MM.1S (cell line): ENCODE measurements around the gene NABP2.

Experiments used
- DNase-seq: peaks from one replicate; pipeline ENCODE4 v3.0.0-alpha.2; 2015
- H2AFZ ChIP-seq: fragments of 300-600 bp; sonication (generic); 2 replicates; pipeline ENCODE4 v1.6.0; 2016; ENCODE audit warnings: antibody characterized with exemption, low read length
- H3F3A ChIP-seq: fragments of 300-600 bp; sonication (generic); 2 replicates; pipeline ENCODE4 v1.6.1; 2016; ENCODE audit warnings: mild to moderate bottlenecking, antibody characterized with exemption, low read length, moderate library complexity, mixed read lengths; ENCODE audit not compliant: insufficient read depth
- H3K27ac ChIP-seq: fragments of 300-600 bp; sonication (generic); 2 replicates; pipeline ENCODE4 v1.5.1; 2016; ENCODE audit warnings: mild to moderate bottlenecking, low read length
- H3K27me3 ChIP-seq: fragments of 300-600 bp; sonication (generic); replicated peaks from 2 replicates; pipeline ENCODE4 v1.6.0; 2016; ENCODE audit warnings: low read length; ENCODE audit not compliant: insufficient read depth
- H3K36me3 ChIP-seq: fragments of 300-600 bp; sonication (generic); replicated peaks from 2 replicates; pipeline ENCODE4 v1.6.1; 2016; ENCODE audit warnings: mild to moderate bottlenecking, low read length, mixed read lengths; ENCODE audit not compliant: insufficient read depth
- H3K4me1 ChIP-seq: fragments of 300-600 bp; sonication (generic); 2 replicates; pipeline ENCODE4 v1.6.1; 2016; ENCODE audit warnings: low read length, mixed read lengths
- H3K4me2 ChIP-seq: fragments of 300-600 bp; sonication (generic); 2 replicates; pipeline ENCODE4 v1.6.0; 2016; ENCODE audit warnings: low read depth, low read length
- H3K4me3 ChIP-seq: fragments of 300-600 bp; sonication (generic); 2 replicates; pipeline ENCODE4 v1.5.1; 2016; ENCODE audit warnings: low read length, mixed read lengths
- H3K79me2 ChIP-seq: fragments of 300-600 bp; sonication (generic); 2 replicates; pipeline ENCODE4 v1.6.1; 2016; ENCODE audit warnings: mixed run types, low read length, mixed read lengths
- H3K9ac ChIP-seq: fragments of 300-600 bp; sonication (generic); 2 replicates; pipeline ENCODE4 v1.6.1; 2016; ENCODE audit warnings: low read length, mixed read lengths
- H3K9me2 ChIP-seq: fragments of 300-600 bp; sonication (generic); replicated peaks from 2 replicates; pipeline ENCODE4 v1.6.1; 2016; ENCODE audit warnings: mild to moderate bottlenecking, low read length, mixed read lengths; ENCODE audit not compliant: insufficient read depth
- H3K9me3 ChIP-seq: fragments of 300-600 bp; sonication (generic); replicated peaks from 2 replicates; pipeline ENCODE4 v1.6.1; 2016; ENCODE audit warnings: mild to moderate bottlenecking, low read length, mixed read lengths; ENCODE audit not compliant: insufficient read depth
- H4K20me1 ChIP-seq: fragments of 300-600 bp; sonication (generic); 2 replicates; pipeline ENCODE4 v1.6.1; 2016; ENCODE audit warnings: mild to moderate bottlenecking, low read length, moderate library complexity, mixed read lengths; ENCODE audit not compliant: insufficient read depth
- EZH2 ChIP-seq: fragments of 300-600 bp; sonication (generic); optimal IDR thresholded peaks from 2 replicates; pipeline ENCODE3; 2017; ENCODE audit warnings: low read depth, mild to moderate bottlenecking, antibody characterized with exemption, low read length, mixed read lengths
- EZH2phosphoT487 ChIP-seq: fragments of 300-600 bp; sonication (generic); IDR thresholded peaks from 2 replicates; pipeline ENCODE4 v1.6.1; 2018; ENCODE audit warnings: antibody characterized with exemption, low read length
- TF ChIP-seq, protein P1 (sequence below): fragments of 300-600 bp; sonication (generic); IDR thresholded peaks from 2 replicates; pipeline ENCODE4 v1.5.1; 2016; ENCODE audit warnings: antibody characterized with exemption, low read length, mixed read lengths

NABP2 gene

DNA sequence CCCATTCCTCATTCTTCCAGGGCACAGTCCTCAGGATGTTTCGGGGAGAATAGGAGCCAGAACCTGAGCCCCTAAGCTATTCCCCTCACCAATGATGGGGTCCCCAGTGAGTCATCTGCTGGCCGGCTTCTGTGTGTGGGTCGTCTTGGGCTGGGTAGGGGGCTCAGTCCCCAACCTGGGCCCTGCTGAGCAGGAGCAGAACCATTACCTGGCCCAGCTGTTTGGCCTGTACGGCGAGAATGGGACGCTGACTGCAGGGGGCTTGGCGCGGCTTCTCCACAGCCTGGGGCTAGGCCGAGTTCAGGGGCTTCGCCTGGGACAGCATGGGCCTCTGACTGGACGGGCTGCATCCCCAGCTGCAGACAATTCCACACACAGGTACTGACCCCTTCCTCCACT, 7.0 kb downstream of the NABP2 start:
- DNase-seq: no peak
- H4K20me1 ChIP-seq: no peaks in the 10 kb centered on the region
- no peaks in the 10 kb centered on the region for H3K4me1 ChIP-seq
- no peaks in the 10 kb centered on the region for H3K36me3 ChIP-seq
- no peaks in the 10 kb centered on the region for H3K27me3 ChIP-seq
- H3F3A ChIP-seq: no peaks in the 10 kb centered on the region; the same call in 1 of the 2 replicates
- H3K9me2 ChIP-seq: no peaks in the 10 kb centered on the region
- no peaks in the 10 kb centered on the region for H3K79me2 ChIP-seq
- no peak overlapping the region for H3K4me3 ChIP-seq
- H3K4me2 ChIP-seq: no peak overlapping the region
- H2AFZ ChIP-seq: no peak overlapping the region
- H3K9ac ChIP-seq: no peak overlapping the region
- TF ChIP-seq, protein P1, sequence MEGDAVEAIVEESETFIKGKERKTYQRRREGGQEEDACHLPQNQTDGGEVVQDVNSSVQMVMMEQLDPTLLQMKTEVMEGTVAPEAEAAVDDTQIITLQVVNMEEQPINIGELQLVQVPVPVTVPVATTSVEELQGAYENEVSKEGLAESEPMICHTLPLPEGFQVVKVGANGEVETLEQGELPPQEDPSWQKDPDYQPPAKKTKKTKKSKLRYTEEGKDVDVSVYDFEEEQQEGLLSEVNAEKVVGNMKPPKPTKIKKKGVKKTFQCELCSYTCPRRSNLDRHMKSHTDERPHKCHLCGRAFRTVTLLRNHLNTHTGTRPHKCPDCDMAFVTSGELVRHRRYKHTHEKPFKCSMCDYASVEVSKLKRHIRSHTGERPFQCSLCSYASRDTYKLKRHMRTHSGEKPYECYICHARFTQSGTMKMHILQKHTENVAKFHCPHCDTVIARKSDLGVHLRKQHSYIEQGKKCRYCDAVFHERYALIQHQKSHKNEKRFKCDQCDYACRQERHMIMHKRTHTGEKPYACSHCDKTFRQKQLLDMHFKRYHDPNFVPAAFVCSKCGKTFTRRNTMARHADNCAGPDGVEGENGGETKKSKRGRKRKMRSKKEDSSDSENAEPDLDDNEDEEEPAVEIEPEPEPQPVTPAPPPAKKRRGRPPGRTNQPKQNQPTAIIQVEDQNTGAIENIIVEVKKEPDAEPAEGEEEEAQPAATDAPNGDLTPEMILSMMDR: no peak
- TF ChIP-seq EZH2 (no peak), EZH2phosphoT487 (no peak)
- no peaks in the 10 kb centered on the region for H3K9me3 ChIP-seq
- H3K27ac ChIP-seq: no peak overlapping the region

- DNase-seq: no peak
- Histone ChIP-seq H3K36me3 (no peaks in the 10 kb centered on the region), H3K4me2 (no peak overlapping the region), H4K20me1 (no peaks in the 10 kb centered on the region), H3K79me2 (no peaks in the 10 kb centered on the region), H3K9ac (no peak overlapping the region), H3K4me1 (no peaks in the 10 kb centered on the region), H3F3A (no peaks in the 10 kb centered on the region; the same call in 1 of the 2 replicates), H3K27ac (no peak overlapping the region), H3K9me2 (no peaks in the 10 kb centered on the region), H3K27me3 (no peaks in the 10 kb centered on the region), H3K4me3 (no peak overlapping the region), H3K9me3 (no peaks in the 10 kb centered on the region), H2AFZ (no peak overlapping the region)
- TF ChIP-seq, protein P1: no peak
- TF ChIP-seq EZH2 (no peak), EZH2phosphoT487 (no peak)
Measured at GRCh38 chr12:56234746-56235436, 10.7 kb downstream of the NABP2 start.

DNA sequence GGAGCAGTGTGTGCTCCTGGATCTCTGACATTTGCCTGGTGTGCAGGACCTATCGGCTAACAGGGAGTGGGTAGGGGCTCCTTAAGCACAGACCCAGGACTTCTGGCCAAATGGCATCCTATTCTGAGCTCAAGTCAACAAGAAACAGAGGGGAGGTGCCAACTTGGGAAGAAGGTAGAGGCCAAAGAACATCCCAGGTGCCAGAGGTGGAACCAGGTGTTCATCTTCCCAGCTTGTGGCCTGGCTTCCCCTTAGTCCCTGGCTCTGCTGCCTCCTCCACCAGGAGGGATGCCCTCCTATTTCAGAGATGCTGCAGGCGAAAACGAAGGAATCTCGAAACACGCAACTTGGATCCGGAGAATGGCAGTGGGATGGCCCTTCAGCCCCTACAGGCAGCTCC, 11.9 kb downstream of the NABP2 start:
- H3K4me3 ChIP-seq: no peak overlapping the region
- no peak overlapping the region for H3K9ac ChIP-seq
- no peaks in the 10 kb centered on the region for H3K4me1 ChIP-seq
- H3K4me2 ChIP-seq: no peak overlapping the region
- H3K36me3 ChIP-seq: no peaks in the 10 kb centered on the region
- H3K27ac ChIP-seq: no peak overlapping the region
- TF ChIP-seq EZH2phosphoT487: no peak
- TF ChIP-seq EZH2: no peak
- TF ChIP-seq, protein P1: no peak
- no peaks in the 10 kb centered on the region for H3F3A ChIP-seq
- H4K20me1 ChIP-seq: no peaks in the 10 kb centered on the region
- H3K79me2 ChIP-seq: no peaks in the 10 kb centered on the region
- no peaks in the 10 kb centered on the region for H3K27me3 ChIP-seq
- H2AFZ ChIP-seq: no peak overlapping the region
- no peaks in the 10 kb centered on the region for H3K9me3 ChIP-seq
- no peak for DNase-seq
- H3K9me2 ChIP-seq: no peaks in the 10 kb centered on the region
